Omental fat pad (tissue), 4 donors: ENCODE data around the gene IDNK. TPM values are rescaled to one million over a fixed set of nuclear protein-coding genes. Genes with fewer than 3 reads are reported as not detected.
"Not testable (repeated sequence)": the region's sequence is repeated elsewhere in the genome, so short reads cannot be mapped to it uniquely, and the experiment has no call there.

Experiments used
- ATAC-seq: fragments of 150-250 bp; one replicate; pipeline ENCODE4 v1.9.1; 2016; ENCODE audit warnings: mild to moderate bottlenecking, moderate library complexity; ENCODE audit not compliant: low FRiP score
- DNase-seq: peaks from one replicate; pipeline ENCODE4 v3.0.0-alpha.2; 2019; ENCODE audit warnings: low spot score
- total RNA-seq, 4 donors: library from RNA; depleted of rRNA; stranded (reverse); fragments of >200 nt; gene quantifications; one replicate each; pipeline ENCODE4 v1.1.0, GENCODE V29; 2016
- TF ChIP-seq, protein P1 (sequence below), 3 donors: fragments of 450-650 bp; IDR thresholded peaks; one replicate each; pipeline ENCODE4 v1.5.1; 2016 to 2017; ENCODE audit warnings: antibody characterized with exemption in 3 of 3, mild to moderate bottlenecking in 3 of 3, moderate library complexity in 2 of 3

IDNK gene
- total RNA-seq, 4 donors from 2014 or later = 5.9 to 9.0 (median 7.7) TPM

GRCh38 chr9:83596899-83597504, 25.9 kb upstream of the IDNK start:
- TF ChIP-seq, protein P1, sequence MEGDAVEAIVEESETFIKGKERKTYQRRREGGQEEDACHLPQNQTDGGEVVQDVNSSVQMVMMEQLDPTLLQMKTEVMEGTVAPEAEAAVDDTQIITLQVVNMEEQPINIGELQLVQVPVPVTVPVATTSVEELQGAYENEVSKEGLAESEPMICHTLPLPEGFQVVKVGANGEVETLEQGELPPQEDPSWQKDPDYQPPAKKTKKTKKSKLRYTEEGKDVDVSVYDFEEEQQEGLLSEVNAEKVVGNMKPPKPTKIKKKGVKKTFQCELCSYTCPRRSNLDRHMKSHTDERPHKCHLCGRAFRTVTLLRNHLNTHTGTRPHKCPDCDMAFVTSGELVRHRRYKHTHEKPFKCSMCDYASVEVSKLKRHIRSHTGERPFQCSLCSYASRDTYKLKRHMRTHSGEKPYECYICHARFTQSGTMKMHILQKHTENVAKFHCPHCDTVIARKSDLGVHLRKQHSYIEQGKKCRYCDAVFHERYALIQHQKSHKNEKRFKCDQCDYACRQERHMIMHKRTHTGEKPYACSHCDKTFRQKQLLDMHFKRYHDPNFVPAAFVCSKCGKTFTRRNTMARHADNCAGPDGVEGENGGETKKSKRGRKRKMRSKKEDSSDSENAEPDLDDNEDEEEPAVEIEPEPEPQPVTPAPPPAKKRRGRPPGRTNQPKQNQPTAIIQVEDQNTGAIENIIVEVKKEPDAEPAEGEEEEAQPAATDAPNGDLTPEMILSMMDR (IDR thresholded peaks at IDR 0.05) = peak in 1 of 3 donors; percentile 56
- DNase-seq = peak; percentile 35
- no peak for ATAC-seq

- no peak for DNase-seq
- peak; percentile 73 for ATAC-seq
- TF ChIP-seq, protein P1 (IDR thresholded peaks at IDR 0.05) = no peak
Measured at GRCh38 chr9:83598487-83598886, 24.5 kb upstream of the IDNK start.

GRCh38 chr9:83599071-83599470, 23.9 kb upstream of the IDNK start:
- DNase-seq = no peak
- TF ChIP-seq, protein P1 (IDR thresholded peaks at IDR 0.05) = no peak
- ATAC-seq = no peak

GRCh38 chr9:83601463-83601862, 21.5 kb upstream of the IDNK start:
- DNase-seq = no peak
- TF ChIP-seq, protein P1 (IDR thresholded peaks at IDR 0.05) = no peak
- no peak for ATAC-seq

DNA sequence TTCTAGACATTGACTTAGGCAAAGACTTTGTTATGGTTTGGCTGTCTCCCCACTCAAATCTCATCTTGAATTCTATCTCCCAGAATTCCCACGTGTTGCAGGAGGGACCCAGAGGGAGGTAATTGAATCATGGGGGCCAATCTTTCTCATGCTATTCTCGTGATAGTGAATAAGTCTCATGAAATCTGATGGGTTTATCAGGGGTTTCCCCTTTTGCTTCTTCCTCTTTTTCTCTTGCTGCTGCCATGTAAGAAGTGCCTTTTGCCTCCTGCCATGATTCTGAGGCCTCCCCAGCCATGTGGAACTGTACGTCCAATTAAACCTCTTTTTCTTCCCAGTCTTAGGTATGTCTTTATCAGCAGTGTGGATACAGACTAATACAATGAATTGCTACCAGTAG, 15.3 kb upstream of the IDNK start:
- not testable (repeated sequence) for ATAC-seq, DNase-seq

DNA sequence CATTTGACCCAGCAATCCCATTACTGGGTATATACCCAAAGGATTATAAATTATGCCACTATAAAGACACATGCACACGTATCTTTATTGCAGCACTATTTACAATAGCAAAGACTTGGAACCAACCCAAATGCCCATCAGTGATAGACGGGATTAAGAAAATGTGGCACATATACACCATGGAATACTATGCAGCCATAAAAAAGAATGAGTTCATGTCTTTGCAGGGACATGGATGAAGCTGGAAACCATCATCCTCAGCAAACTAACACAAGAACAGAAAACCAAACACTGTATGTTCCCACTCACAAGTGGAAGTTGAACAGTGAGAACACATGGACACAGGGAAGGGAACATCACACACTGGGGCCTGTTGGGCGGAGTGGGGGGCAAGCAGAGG, 9.6 kb upstream of the IDNK start:
- not testable (repeated sequence) for ATAC-seq

GRCh38 chr9:83617299-83617698, 5.6 kb upstream of the IDNK start:
- no peak for ATAC-seq
- TF ChIP-seq, protein P1 (IDR thresholded peaks at IDR 0.05) = no peak
- DNase-seq = no peak

More for the DNA sequence above, 9.6 kb upstream of the IDNK start:
- DNase-seq = not testable (repeated sequence)

DNA sequence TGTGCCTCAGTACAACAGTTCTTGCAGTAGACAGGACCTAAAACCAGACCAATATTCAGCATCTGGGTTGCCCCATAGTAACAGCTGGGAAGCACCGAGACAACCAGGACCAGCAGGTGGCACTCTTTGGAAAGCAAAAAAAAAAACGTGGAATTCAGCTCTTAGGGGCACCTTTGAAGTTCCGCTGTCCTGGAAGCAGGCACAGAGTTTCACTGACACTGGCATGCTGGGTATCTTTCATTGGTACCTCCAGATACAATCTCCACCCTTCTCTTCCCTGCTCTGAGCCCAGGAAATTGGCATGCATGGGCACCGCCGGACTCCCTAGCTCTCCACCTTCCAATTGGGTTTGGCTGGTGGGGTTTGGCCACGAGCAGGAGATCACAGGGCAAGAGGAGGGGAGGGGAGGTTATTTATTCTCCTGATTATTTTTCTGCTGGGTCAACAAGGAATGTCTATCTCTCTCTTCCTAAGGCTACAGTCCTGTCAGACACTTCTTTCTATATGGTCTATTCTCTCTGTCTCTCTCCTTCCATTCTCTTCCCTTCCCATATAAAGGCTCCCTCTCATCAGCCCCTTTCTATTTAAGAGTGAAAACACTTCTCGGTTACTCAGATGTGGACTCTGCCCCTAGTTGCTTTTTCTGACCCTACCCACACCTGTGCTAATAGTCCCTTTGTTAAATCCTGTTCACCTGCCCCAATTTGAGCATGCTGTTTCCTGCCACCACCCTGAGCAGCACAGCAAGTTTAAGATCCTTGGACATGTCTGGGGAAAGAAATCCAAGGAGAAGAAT, 1.9 kb upstream of the IDNK start:
- ATAC-seq (no peak), DNase-seq (peak; percentile 25)
- TF ChIP-seq, protein P1 (IDR thresholded peaks at IDR 0.05) = no peak
